Activated gamma-delta T cell treated with Interleukin-2 at 50 U/mL for 16 hours (primary cell): Measurements from ENCODE around the gene PYGL.
"Not testable (repeated sequence)": the region's sequence is repeated elsewhere in the genome, so short reads cannot be mapped to it uniquely, and the experiment has no call there.

Experiments
- DNase-seq: peaks from one replicate; pipeline ENCODE4 v3.0.0-alpha.2; 2020

The PYGL gene

GRCh38 chr14:50943943-50944646, at the start of gene PYGL:
TSS of gene PYGL (minus strand) at chr14:50944483. CDS start at chr14:50944403, 80 bp downstream.
- peak; percentile 5 for DNase-seq

- no peak for DNase-seq
Measured at GRCh38 chr14:50985859-50986331, 41.6 kb upstream of the PYGL start.

- no peak for DNase-seq
Measured at GRCh38 chr14:50985124-50985858, 41.0 kb upstream of the PYGL start.

DNA sequence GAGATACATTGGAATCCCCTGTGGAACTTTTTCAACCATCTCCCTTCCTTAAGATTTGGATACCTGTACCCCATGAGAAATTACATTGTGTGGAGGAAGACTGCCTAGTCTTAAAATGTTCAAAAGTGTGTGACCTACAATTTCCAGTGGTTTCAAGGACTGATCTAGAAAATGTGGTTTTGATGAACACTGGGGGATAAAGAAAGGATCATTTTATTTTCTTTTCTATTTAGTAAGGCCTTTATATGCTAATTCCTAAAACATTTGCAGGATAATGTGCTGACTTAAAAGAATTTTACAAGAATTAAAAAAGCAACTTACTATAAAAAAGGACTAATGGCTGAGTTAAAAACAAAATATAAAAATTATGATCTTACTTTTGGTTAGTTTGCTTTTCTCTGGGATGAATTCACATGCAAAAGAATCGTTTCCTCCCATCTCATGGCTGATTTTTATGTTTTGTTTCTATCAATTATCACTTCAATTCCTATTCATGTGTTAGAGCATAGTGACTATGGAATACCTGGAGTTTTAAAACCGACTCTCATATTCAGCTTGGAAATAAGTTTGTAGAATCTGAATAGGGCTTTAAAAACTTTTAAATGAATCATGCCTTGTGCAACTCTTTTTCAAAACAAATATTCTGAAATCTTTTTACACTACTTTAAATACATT, 39.9 kb upstream of the PYGL start:
- DNase-seq = no peak

GRCh38 chr14:50979941-50980850, 35.9 kb upstream of the PYGL start:
- DNase-seq = no peak

DNA sequence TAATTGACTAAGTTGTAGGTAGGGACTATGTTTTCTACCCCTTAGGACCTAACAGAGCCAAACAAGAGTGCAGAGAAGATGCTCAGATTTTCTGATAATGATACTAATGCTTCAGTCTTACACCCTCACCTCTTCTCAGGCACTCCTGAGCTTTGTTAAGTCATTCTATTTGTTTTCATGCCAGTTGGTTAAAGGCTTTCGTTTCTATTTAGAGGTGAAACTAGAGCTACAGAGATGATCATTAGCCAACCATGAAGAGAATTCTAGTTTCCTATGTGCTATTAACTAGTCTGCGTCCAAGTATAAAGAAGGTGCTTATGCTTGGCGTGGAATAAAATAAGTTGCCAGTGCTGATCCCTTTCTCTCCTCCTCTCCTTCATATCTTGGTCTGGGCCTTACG, 34.6 kb upstream of the PYGL start:
- no peak for DNase-seq

GRCh38 chr14:50978529-50978871, 34.2 kb upstream of the PYGL start:
- no peak for DNase-seq

DNA sequence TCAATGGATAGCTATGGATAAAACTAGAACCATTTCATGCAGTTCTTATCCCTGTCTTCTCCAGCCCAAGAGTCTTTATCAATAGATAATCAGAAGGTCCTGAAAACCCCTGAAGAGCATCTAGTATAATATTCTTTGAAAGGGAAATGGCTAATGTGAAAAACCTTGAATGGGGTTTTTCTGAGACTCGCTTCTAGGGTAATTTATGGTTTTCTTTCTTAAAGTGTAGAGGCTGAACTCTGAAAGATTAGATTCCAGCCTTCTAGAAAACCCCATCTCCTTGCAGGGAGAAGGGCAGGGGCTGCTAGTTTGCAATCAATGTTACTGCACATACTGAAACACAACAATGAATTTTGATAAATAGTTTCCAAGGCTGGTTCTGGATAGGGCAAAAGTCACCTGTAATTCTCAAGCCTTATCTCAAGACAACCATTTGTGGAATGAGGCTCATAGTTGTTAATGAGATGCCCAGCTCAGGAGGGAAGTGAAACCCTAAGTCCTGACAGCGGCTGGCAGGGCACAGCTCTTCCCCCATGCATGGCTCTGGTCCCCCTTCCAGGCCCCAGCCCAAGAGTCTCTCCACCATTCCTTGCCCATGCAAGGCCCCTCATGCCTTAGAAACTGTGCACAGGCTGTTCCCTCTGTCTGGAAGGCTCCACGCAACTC, 33.7 kb upstream of the PYGL start:
- DNase-seq = no peak

DNA sequence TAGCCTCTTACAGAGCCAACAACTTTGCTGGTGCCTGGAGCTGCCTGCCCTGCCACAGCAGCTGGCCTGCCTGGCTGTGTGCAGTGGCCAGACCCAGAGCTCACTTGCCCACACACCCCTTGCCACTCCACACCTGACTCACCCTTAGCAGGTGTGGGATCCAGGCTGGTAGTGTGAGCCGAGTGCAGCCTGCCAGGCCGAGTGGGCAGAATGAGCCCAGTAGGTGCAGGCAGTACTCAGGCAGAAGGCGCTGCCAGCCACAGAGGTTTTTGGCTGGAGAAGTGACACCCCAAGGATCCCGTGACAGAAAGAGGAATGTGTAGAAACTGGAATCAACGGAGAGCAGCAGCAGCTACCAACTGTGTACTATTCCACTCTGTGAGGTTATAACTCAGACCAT, 29.8 kb upstream of the PYGL start:
- no peak for DNase-seq

DNA sequence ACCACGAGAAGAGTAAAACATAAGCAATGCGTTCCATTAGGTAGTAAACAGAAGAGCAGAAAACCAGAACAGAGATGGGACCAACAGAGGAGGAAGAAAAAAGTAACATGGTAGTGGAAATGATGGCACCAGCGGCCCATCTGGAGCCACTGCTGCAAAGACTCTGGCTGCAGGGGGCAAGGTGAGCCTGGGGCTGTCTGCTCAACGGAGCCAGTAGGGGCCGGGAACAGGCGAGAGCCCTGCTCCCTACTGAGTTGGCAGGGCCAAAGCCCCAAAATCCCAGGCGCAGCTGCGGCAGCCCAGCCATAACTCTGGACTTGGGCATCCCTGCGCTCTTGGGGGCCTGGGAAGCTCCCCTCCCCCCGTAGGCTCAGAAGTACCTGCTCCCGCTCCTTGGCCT, 28.5 kb upstream of the PYGL start:
- DNase-seq = no peak

GRCh38 chr14:50970886-50971781, 26.9 kb upstream of the PYGL start:
- DNase-seq = no peak

DNA sequence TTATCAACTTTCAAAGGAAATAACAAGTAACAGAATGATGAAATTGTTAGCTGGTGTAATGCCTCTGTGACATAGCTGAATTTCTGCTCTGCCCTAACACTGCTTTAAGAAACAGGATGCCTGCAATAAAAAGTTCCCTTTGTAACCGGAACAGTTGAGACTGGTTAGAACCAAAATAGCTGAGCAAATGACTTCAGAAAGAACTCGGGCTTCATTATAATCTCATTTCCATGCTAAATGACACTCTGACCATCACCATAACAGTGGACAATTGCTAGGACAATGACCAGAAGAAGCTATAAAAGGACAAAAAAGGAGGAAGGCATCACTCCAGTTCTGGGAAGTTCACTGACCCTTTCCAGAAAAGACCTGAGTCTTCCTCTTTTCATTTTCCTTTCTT, 23.5 kb upstream of the PYGL start:
- DNase-seq = no peak

GRCh38 chr14:50967103-50967502, 22.8 kb upstream of the PYGL start:
- no peak for DNase-seq

GRCh38 chr14:50964683-50965390, 20.6 kb upstream of the PYGL start:
- DNase-seq = no peak

- DNase-seq = no peak
Measured at GRCh38 chr14:50963919-50964318, 19.6 kb upstream of the PYGL start.

DNA sequence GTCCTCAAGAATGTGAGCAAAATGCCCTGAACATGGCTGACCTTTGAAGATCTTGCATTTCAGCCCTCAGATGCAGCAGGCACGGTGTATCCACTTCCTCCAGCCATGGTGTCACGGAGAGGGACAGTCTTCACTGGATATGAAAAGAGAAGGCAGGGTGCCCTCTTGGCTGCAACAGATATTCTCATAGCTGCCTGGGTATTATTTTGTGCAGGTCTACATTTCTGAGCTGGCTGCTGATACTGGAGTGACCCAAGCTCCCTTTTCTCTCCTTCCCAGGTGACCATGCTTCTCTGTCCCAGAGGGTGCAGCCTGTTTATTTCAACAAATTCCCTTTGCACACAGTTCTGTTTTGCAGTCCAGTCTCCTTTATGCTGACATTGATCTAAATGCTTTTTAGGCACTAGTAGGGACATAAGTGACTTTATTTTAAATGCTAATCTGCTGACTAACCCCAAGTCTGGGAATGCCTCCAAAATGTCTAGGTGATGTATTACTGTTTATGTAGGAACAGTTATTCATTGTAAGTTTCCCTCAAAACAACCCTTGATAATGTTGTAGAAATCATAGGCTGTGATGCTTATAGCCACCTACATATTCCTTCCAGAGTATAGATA, 17.4 kb upstream of the PYGL start:
- no peak for DNase-seq

GRCh38 chr14:50957296-50957695, 13.0 kb upstream of the PYGL start:
- DNase-seq = no peak

GRCh38 chr14:50956421-50956820, 12.1 kb upstream of the PYGL start:
- not testable (repeated sequence) for DNase-seq

GRCh38 chr14:50955373-50956043, 11.2 kb upstream of the PYGL start:
- no peak for DNase-seq
